GM12891 (cell line): Measurements from ENCODE around the gene PRR3.

Experiments
- DNase-seq: peaks from one replicate; pipeline ENCODE4 v3.0.0; 2011; ENCODE audit warnings: low spot score; ENCODE audit not compliant: insufficient read length
- FAIRE-seq: peaks from 2 replicates; lab custom pipeline; 2011; peaks lifted over from hg19 to GRCh38; lab: Jason Lieb, UNC
- PAX5 ChIP-seq: IDR thresholded peaks from 2 replicates; pipeline ENCODE4 v1.6.1; 2011; ENCODE audit warnings: low read length, moderate library complexity, mild to moderate bottlenecking; ENCODE audit not compliant: insufficient read depth, severe bottlenecking
- POLR2A ChIP-seq: IDR thresholded peaks from 2 replicates; pipeline ENCODE4 v1.6.1; 2011; ENCODE audit warnings: low read depth, low read length, control low read depth
- POLR2AphosphoS5 ChIP-seq: IDR thresholded peaks from 2 replicates; pipeline ENCODE4 v1.6.1; 2011; ENCODE audit warnings: low read depth, low read length, control low read depth
- POU2F2 ChIP-seq: IDR thresholded peaks from 2 replicates; pipeline ENCODE4 v1.6.1; 2011; ENCODE audit warnings: low read depth, mild to moderate bottlenecking, control low read depth, low read length, moderate library complexity
- SPI1 ChIP-seq: IDR thresholded peaks from 2 replicates; pipeline ENCODE4 v1.6.1; 2011; ENCODE audit warnings: low read depth, low read length, control low read depth
- TAF1 ChIP-seq: IDR thresholded peaks from 2 replicates; pipeline ENCODE4 v1.6.1; 2011; ENCODE audit warnings: low read depth, low read length, control low read depth

PRR3 gene

GRCh38 chr6:30562470-30563425, 5.7 kb downstream of the PRR3 start:
- TF ChIP-seq POLR2A (0 out of 2 replicates have a peak, but pooled peaks have one; percentile 18), POLR2AphosphoS5 (peak; percentile 3; the same call in 1 of the 2 replicates), TAF1 (no peak), SPI1 (no peak), POU2F2 (no peak), PAX5 (no peak)
- FAIRE-seq (no peak), DNase-seq (no peak)

- DNase-seq = no peak
- FAIRE-seq = no peak
- TF ChIP-seq TAF1 = no peak
- no peak for TF ChIP-seq PAX5
- no peak for TF ChIP-seq POLR2AphosphoS5
- no peak for TF ChIP-seq SPI1
- no peak for TF ChIP-seq POU2F2
- no peak for TF ChIP-seq POLR2A
Observed at GRCh38 chr6:30564114-30564513, 7.0 kb downstream of the PRR3 start.

GRCh38 chr6:30565772-30566171, 8.7 kb downstream of the PRR3 start:
- FAIRE-seq (no peak), DNase-seq (no peak)
- TF ChIP-seq TAF1 (no peak), PAX5 (no peak), SPI1 (no peak), POLR2AphosphoS5 (no peak), POU2F2 (no peak), POLR2A (no peak)

GRCh38 chr6:30568245-30568644, 11.2 kb downstream of the PRR3 start:
- no peak for TF ChIP-seq TAF1
- no peak for TF ChIP-seq SPI1
- TF ChIP-seq POLR2A = no peak
- no peak for TF ChIP-seq POU2F2
- no peak for TF ChIP-seq POLR2AphosphoS5
- TF ChIP-seq PAX5 = no peak
- FAIRE-seq (no peak), DNase-seq (no peak)

- DNase-seq (no peak), FAIRE-seq (no peak)
- TF ChIP-seq TAF1 = no peak
- TF ChIP-seq POU2F2 = no peak
- TF ChIP-seq SPI1 = no peak
Observed at GRCh38 chr6:30570263-30570662, 13.2 kb downstream of the PRR3 start.

GRCh38 chr6:30570740-30571074, 13.6 kb downstream of the PRR3 start:
- TF ChIP-seq POLR2A = no peak
- no peak for TF ChIP-seq SPI1
- no peak for TF ChIP-seq TAF1
- TF ChIP-seq POU2F2 = no peak
- TF ChIP-seq PAX5 = no peak
- TF ChIP-seq POLR2AphosphoS5 = no peak
- DNase-seq (no peak), FAIRE-seq (no peak)

- peak; percentile 66; the same call in 1 of the 2 replicates for TF ChIP-seq POU2F2
- peak; percentile 95 for TF ChIP-seq POLR2A
- no peak for TF ChIP-seq SPI1
- TF ChIP-seq TAF1 = peak; percentile 84
- peak; percentile 8 for TF ChIP-seq PAX5
- peak; percentile 97 for TF ChIP-seq POLR2AphosphoS5
- FAIRE-seq (peak; percentile 99), DNase-seq (peak; percentile 94)
Observed at GRCh38 chr6:30571075-30571761, 14.1 kb downstream of the PRR3 start, which contains the start of gene ABCF1. TSS of gene ABCF1 (plus strand) at chr6:30571442. CDS start at chr6:30571488, 46 bp downstream.

GRCh38 chr6:30571762-30572082, 14.6 kb downstream of the PRR3 start:
- DNase-seq (no peak), FAIRE-seq (no peak)
- TF ChIP-seq PAX5 (no peak), POU2F2 (no peak), TAF1 (no peak), POLR2A (no peak), POLR2AphosphoS5 (no peak), SPI1 (no peak)

GRCh38 chr6:30572148-30572547, 15.1 kb downstream of the PRR3 start:
- FAIRE-seq = no peak

More at GRCh38 chr6:30572148-30572547, 15.1 kb downstream of the PRR3 start:
- DNase-seq = no peak
- TF ChIP-seq POU2F2 (no peak), TAF1 (no peak), PAX5 (no peak), SPI1 (no peak), POLR2A (no peak), POLR2AphosphoS5 (no peak)
